ENCODE results near the gene NLRP5.

DNA sequence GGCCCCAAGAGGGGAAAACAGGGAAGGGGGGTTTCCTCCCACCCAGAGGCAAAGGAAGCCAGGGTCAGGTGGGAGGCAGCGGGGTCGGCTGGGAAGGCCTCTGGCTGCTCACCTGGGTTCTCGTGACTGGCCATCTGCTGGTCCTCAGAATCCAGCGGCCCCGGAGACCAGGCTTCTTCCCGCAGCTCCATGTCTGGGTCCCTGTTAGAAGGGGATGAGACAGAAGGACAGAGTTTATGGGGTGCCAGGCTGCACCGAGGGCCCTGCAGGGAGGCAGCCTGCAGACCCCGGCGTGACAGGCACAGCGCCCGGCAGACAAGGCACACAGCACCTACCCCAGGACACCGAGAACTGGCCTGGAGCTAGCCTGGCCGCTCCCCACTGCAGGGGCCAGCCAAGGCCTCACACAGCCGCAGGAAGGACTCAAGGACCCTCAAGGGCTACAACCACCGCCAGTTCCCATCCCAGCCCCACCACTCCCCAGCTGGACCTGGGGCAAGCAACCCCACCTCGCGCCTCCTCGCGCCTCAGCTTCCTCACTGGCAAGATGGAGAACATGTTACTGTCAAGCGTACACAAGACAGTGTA lies 116.5 kb downstream of the NLRP5 start:
- TF ChIP-seq POLR2A (IDR thresholded peaks at IDR 0.05; ENCODE audit: control extremely low read depth in 1 of 2, low read depth in 2 of 2, low read length in 2 of 2), result no peak
- TF ChIP-seq, protein P1, sequence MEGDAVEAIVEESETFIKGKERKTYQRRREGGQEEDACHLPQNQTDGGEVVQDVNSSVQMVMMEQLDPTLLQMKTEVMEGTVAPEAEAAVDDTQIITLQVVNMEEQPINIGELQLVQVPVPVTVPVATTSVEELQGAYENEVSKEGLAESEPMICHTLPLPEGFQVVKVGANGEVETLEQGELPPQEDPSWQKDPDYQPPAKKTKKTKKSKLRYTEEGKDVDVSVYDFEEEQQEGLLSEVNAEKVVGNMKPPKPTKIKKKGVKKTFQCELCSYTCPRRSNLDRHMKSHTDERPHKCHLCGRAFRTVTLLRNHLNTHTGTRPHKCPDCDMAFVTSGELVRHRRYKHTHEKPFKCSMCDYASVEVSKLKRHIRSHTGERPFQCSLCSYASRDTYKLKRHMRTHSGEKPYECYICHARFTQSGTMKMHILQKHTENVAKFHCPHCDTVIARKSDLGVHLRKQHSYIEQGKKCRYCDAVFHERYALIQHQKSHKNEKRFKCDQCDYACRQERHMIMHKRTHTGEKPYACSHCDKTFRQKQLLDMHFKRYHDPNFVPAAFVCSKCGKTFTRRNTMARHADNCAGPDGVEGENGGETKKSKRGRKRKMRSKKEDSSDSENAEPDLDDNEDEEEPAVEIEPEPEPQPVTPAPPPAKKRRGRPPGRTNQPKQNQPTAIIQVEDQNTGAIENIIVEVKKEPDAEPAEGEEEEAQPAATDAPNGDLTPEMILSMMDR (IDR thresholded peaks at IDR 0.05; ENCODE audit: control extremely low read depth in 1 of 3, insufficient read depth in 1 of 3, low read depth in 1 of 3, low read length in 3 of 3), result no peak
- TF ChIP-seq GTF2F1 (IDR thresholded peaks at IDR 0.05; ENCODE audit: borderline replicate concordance, low read depth, low read length), result no peak
- TF ChIP-seq, protein P2, sequence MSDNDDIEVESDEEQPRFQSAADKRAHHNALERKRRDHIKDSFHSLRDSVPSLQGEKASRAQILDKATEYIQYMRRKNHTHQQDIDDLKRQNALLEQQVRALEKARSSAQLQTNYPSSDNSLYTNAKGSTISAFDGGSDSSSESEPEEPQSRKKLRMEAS (IDR thresholded peaks at IDR 0.05), result no peak
- TF ChIP-seq CHD1 (IDR thresholded peaks at IDR 0.05; ENCODE audit: low read depth, low read length), result no peak
- TF ChIP-seq SIN3A (conservative IDR thresholded peaks at IDR 0.05 in 1 of 2, IDR thresholded peaks at IDR 0.05 in 1 of 2; ENCODE audit: low read depth in 1 of 2, low read length in 2 of 2), result no peak
- TF ChIP-seq POLR2AphosphoS5 (IDR thresholded peaks at IDR 0.05; ENCODE audit: low read depth, low read length), result no peak
- TF ChIP-seq USF2 (IDR thresholded peaks at IDR 0.05; ENCODE audit: low read length), result no peak
- no peak for TF ChIP-seq FOSL1 (IDR thresholded peaks at IDR 0.05; ENCODE audit: insufficient read depth, low read depth, low read length)
- TF ChIP-seq KDM1A (IDR thresholded peaks at IDR 0.05; ENCODE audit: borderline replicate concordance, low read length), result no peak
- TF ChIP-seq HDAC6 (IDR thresholded peaks at IDR 0.05; ENCODE audit: low read depth, low read length), result no peak
- TF ChIP-seq PHF8 (conservative IDR thresholded peaks at IDR 0.05; ENCODE audit: low read depth, low read length), result no peak
- no peak for TF ChIP-seq SP2 (IDR thresholded peaks at IDR 0.05; ENCODE audit: low read length)
